Middle frontal gyrus (tissue), 1 donor: ENCODE data around the gene OR9A4.
"Not testable (repeated sequence)": the region's sequence is repeated elsewhere in the genome, so short reads cannot be mapped to it uniquely, and the experiment has no call there.

Source experiments
- DNase-seq: peaks from one replicate; pipeline ENCODE4 v3.0.0-alpha.2; 2015; ENCODE audit warnings: low spot score; ENCODE audit errors: extremely low spot score

Gene OR9A4

GRCh38 chr7:141916099-141916498 lies at the start of gene OR9A4:
TSS of gene OR9A4 (plus strand) at chr7:141916399. CDS start at chr7:141918876, 2,477 bp downstream.
- DNase-seq = no peak

DNA sequence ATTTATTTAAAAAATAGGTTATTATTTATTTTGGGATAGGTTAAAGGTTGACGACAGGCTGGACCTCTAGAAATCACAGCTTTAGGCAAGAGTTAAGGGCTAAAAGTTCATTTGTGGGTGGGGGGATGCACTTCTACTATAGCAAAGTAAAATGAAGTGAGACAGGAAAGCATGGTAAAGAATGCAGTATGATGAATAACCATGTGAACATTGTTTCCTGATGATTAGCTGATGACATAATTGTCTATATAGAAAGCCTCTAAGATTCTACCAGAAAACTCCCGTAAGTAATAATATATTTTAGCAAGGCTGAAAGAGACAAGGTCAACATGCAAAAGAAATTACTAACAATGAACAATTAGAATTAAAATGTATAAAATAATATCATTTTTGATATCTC lies 49.2 kb upstream of the OR9A4 start:
- no peak for DNase-seq

- DNase-seq = no peak
Observed at GRCh38 chr7:141872931-141873330, 43.3 kb upstream of the OR9A4 start.

- DNase-seq = no peak
Observed at GRCh38 chr7:141874787-141875186, 41.4 kb upstream of the OR9A4 start.

DNA sequence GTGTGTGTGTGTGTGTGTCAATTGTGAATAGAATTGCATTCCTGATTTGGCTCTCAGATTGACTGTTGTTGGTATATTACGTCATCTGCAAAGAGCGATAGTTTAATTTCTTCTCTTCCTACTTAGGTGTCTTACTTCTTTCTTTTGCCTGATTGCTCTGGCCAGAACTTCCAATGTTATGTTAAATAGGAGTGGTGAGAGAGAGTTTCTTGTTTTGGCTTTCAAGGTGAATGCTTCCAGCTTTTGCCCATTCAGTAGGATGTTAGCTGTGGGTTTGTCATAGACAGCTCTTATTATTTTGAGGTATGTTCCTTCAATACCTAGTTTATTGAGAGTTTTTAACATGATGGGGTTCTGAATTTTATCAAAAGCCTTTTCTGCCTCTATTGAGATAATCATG lies 40.7 kb upstream of the OR9A4 start:
- no peak for DNase-seq

DNA sequence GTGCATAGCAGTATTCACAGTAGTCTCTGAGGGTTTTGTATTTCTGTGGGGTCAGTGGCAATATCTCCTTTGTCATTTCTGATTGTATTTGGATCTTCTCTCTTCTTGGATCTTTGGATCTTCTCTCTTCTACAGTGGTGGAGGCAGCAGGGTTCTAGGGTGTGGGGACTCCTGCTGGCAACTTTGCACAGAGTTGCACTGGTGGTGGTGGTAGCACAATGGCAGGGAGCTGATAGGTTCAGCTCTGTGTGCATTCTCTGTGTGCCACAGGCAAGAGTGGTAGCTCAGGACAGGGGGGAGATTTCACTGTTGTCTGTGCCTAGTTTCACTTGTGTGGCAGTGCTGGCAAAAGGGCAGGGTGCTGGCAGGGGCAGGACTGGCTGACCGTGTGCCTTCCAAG lies 39.8 kb upstream of the OR9A4 start:
- no peak for DNase-seq

DNA sequence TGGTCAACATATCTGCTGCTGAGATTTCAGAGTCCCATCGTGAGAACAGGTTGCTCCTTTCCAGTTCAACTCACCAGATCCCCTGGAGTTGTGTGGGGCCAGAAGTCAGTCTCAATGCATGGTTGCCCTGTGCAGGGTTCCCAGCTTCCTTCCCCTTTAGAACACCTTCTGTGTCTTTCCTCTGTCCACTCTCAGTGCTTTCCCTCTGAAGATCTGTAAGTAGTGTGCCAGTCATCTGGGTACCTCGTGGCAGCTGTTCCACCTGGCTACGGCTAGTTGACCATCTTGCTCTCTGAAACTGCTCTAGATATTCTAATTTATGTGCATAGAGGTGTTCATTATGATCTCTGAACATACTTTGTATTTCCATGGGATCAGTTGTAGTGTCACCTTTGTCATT lies 38.8 kb upstream of the OR9A4 start:
- DNase-seq = no peak

DNA sequence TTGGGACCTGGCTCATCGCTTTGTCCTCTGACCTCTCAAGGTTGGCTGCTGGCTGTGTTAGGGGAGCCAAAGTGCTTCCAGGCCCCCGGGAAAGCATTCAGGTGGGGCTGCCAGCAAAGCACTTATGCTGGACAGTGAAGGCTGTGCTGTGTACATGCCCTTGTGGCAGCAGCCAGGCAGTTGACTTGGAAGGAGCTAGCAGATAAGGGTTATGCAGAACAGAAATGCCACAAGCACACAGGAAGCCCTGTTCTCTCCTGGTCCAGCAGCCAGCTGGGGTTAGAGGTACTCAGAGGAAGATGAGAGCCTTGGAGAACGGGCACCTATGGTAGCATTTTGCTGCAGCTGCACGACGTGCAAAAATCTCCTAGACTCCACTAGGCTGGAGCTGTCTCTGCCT lies 35.2 kb upstream of the OR9A4 start:
- DNase-seq = no peak

GRCh38 chr7:141884539-141885225 lies 31.5 kb upstream of the OR9A4 start:
- DNase-seq = no peak

GRCh38 chr7:141889321-141889720 lies 26.9 kb upstream of the OR9A4 start:
- no peak for DNase-seq

- DNase-seq = no peak
Observed at GRCh38 chr7:141891336-141891735, 24.9 kb upstream of the OR9A4 start.

- not testable (repeated sequence) for DNase-seq
Observed at GRCh38 chr7:141899366-141899765, 16.8 kb upstream of the OR9A4 start.

- no peak for DNase-seq
Observed at GRCh38 chr7:141906285-141906684, 9.9 kb upstream of the OR9A4 start.

- no peak for DNase-seq
Observed at GRCh38 chr7:141911391-141911790, 4.8 kb upstream of the OR9A4 start.

- no peak for DNase-seq
Observed at GRCh38 chr7:141915565-141915964, 634 bp upstream of the OR9A4 start.

DNA sequence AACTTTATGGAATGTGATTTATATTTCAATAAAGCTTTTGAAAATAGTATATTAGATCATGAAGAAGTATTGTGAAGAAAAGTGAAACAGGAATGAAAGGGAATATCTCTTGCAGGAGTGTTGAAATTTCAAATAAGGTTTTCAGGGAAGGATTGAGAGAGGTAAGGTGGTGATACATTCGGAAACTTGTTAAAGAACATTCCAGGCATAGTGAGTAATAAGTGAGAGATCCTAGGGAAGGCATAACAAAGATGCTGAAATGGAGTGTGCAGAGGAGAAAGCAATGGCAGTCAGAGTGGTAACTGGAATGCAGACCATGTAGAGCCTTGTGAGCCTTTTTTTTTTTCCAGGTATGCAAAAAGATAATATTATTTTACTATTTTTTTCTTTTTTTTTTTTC lies 4.1 kb downstream of the OR9A4 start:
- no peak for DNase-seq

- DNase-seq = no peak
Observed at GRCh38 chr7:141928146-141928844, 12.1 kb downstream of the OR9A4 start.

GRCh38 chr7:141928845-141929195 lies 12.6 kb downstream of the OR9A4 start:
- no peak for DNase-seq

DNA sequence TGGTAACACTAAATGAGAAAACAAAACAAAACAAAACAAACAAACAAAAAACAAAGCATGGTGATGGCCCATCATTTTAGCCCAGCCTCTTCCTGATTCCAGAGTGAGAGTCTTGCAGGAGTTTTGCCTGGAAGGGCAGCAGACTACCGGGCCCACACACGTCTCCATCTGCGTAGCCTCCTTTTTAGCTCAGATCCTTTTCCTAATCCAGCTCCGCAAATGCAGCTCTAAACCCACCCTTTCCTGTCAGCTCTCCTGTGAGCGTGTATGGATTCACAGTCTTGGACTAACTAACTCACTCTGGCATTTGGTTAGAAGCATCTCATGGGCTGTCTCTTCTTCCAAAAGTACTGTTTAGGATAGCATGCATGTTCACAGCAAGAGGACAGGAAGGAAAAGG lies 14.0 kb downstream of the OR9A4 start:
- DNase-seq = no peak

- no peak for DNase-seq
Observed at GRCh38 chr7:141941075-141941474, 24.9 kb downstream of the OR9A4 start.

- DNase-seq = no peak
Observed at GRCh38 chr7:141943846-141944245, 27.6 kb downstream of the OR9A4 start.

DNA sequence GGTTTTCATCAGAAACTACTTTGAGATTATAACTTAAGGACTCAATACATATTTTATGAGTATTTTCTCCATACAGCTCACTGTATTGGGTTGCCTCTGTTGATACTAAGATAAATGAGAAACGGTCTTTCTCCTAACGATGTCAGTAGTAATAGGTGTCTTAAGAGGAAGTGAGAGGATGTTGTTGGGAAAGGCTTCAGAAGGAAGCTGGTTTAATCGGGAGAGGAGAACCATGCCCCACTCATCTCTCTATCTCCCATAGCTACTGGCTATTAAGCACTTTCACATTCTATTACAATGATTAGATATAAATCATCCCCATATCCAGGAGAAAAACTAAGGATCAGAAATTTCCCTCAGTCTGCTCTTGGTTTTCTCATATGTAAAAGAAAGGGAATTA lies 28.6 kb downstream of the OR9A4 start:
- no peak for DNase-seq

DNA sequence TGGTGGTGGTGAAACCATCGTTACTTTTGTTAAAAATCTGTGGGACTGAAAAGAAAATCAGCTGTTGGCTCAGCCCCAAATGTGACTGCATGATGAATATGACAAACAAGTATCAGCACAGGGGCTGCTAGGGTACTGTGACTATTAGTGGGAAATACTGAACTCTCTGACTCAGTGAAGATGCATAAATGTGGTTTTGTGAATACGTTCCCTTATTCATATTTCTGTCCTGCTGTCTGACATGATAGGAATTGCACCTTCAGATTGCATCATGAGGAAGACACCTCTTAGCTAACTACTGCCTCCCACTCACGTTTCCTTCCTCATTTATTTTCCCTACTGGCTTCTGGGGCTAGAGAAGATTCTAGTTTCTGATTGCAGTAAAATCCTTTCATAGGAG lies 29.2 kb downstream of the OR9A4 start:
- DNase-seq = no peak
